ENCODE measurements around the gene COL28A1.
"Not testable (repeated sequence)": the region's sequence is repeated elsewhere in the genome, so short reads cannot be mapped to it uniquely, and the experiment has no call there.

Gene COL28A1

DNA sequence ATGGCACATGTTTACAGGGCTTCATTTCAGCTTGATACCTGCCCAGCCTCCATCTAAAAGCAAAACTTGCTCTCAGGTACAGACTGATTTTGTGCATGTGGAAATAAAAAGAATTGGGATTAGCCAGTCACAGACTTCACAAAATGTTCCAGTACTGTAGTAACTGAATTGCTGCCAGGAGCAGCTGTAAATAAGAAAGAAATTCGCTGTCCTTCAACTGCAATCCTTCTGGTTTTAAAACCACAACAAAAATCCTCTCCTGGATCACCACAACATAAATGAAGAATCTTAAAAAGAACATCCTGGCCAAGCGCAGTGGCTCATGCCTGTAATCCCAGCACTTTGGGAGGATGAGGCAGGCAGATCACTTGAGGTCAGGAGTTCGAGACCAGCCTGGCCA, 27.1 kb upstream of the COL28A1 start:
- DNase-seq (ENCODE audit: low read depth, low spot score) = no peak

DNA sequence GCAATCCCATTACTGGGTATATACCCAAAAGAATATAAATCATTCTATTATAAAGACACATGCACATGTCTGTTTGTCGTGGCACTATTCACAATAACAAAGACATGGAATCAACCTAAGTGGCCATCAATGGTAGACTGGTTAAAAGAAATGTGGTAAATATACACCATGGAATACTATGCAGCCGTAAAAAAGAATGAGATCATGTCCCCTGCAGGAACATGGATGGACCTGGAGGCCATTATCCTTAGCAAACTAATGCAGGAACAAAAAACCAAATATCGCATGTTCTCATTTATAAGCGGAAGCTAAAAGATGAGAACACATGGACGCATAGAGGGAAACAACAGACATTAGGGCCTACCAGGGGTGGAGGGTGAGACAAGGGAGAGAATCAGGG, 25.9 kb upstream of the COL28A1 start:
- DNase-seq (ENCODE audit: low read depth, low spot score) = not testable (repeated sequence)

DNA sequence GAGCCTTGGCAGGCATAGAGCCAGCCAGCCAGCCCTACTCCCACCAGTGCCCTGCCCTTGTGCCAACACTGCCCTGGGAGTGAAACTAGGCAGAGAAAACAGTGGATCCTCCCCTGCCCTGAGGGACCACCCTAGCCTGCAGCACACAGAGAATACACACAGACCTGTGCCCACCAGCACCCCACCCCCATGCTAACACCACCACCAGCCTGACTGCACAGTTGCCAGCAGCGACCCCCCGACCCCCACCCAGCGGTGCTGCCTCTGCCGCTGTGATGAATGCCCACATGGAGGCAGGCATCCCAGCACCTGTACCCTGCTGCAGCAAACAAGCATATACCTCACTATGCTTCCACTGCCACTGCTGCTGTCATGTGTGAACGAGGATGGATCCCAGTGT, 21.6 kb upstream of the COL28A1 start:
- no peak for DNase-seq (ENCODE audit: low read depth, low spot score)

DNA sequence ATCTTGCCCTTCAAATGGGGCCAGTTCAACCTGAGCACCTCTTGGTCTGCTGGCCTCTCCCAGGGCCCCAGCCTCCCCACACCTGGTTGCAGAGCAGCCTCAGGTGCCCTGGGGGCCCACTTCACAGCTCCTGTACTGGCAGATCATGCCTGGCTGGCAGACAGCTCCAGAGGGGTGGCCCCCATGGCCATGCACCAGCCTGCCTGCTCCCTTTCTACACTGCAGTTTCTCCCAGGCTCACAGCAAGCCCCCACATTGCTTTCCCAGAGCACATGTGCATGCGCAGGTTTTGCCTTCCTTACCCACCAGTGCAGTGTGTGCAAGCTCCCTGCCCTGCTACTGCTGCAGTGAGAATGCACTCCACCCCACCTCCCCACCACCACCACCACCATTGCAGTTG, 21.2 kb upstream of the COL28A1 start:
- no peak for DNase-seq (ENCODE audit: low read depth, low spot score)

DNA sequence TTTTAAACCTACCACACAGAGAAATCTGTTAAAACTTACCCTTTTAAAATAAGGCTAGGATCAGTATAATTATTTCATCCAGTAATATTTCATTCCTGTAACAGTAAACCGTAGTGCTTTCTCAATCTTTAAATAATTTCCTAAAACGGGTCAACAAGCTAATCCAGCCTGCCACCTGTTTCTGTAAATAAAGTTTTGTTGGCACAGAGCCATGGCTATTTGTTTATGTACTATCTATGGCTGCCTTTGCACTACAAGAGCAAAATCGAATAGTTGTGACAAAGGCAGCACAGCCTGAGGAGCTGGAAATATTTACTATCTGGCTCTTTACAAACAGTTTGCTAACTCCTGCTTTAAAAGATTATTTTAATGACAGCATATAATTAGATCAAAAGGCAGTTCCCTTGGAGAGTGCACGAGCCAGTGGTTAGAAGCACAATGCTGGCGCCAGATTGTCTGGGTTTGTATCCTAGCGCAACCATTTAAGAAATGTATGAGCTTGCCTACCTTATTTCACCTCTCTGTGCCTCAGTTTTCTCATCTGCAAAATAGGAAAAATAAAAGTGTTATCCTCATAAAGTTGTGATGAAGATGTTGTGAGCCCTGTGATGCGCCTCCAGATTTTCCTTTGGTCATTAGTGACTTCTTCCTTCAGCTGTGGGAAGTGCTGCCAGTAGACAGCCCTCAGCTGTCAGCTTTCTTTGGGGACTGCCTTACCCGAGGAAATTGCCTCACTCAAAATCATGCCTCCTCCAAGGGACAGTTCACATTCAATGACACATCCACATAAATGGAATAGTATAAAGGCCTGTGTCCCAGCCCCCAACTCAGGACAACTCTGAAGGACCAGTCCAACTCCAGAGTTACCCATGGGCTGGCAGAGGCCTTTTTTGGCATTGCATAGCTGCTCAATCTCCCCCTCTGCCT, 19.2 kb upstream of the COL28A1 start:
- DNase-seq (ENCODE audit: low read depth, low spot score) = no peak

DNA sequence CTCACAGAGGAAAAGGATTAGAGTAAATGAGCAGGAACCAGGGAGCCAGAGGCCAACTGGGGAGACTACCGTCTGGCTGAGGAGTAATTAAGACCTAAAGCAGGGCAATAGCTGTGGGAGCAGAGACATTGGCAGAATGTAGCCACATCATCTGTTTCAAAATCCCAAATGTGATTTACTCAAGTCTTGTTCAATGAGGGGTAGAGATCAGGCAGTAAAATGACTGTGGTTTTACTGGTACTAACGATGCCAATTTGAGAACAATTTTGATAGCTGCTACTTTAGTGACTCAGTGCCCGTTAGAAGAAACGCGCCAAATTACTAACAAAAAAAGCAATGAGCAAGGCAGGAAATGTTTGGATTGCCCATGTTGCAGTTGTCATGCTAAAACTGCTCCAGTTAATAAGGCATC, 18.4 kb upstream of the COL28A1 start:
- DNase-seq (ENCODE audit: low read depth, low spot score) = no peak

DNA sequence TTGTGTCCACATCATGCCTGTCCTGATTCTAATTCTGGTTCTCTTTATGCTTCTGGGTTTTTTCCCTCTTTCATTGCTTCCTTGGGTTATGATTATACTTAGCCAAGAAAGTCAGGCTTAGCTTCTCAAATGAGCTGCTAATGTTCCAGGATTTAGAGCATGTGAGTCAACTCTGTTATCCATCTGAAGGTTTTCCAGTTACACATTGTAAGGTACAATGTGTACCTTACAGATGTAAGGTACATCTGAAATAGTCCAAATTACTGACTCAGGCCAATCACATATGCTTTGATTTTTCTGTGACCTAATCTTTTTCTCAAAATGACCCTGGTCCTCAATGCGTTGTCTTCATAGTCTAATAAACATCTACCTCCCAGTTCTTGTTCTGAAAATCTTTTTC, 17.7 kb upstream of the COL28A1 start:
- DNase-seq (ENCODE audit: low read depth, low spot score) = no peak

DNA sequence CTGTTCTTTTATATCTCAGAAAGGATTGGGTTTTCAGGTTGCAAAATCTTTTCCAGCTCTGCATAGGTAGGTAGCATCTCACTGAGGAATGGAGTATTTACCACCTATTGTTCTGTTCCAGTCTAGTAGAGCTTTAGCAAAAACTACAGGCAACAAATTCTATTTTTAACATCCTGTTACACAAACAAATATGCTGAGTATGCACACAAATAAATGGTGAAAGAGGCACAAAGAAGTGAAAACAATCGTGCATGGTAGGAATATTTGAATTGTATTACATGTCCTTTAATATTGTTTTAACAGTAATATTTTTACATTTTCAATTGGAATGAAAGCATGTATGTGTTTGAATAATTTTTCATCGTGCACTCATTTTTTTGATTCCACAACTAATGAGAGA, 16.5 kb upstream of the COL28A1 start:
- DNase-seq (ENCODE audit: low read depth, low spot score) = no peak

DNA sequence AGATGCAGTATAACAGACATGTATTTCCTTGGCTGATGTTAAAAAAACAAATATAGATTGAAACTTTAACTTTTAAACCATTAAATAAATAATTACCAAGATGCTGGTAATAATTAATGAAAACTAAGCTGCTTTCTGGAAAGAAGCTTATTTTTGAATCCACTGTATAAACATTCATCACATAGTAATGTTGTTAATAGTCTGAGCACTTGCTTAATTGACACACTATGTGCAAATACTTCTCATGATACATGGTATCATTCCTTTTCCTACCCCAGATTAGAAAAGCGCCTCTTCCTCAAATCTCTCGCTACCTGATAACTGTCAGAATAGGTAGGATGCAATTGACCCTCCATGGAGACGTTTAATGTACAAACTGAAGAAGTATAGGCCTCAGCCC, 15.0 kb upstream of the COL28A1 start:
- no peak for DNase-seq (ENCODE audit: low read depth, low spot score)

DNA sequence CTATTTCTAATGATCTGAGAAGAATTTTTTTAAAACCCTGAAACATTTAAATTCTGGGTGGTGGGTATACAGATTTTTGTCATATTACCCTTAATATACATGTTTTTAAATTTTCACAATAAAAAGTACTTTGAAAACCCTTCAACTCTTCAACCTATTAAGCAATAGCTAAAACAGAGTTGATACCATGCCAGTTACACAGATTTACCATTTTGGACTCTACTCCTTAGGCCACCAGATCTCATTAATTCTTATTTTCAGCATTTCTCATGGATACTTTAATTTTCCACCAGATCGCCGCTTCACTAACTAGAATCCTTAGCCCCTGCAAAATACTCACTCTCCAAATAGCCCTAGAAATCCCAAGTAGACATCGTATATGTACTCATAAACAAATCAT, 12.7 kb upstream of the COL28A1 start:
- no peak for DNase-seq (ENCODE audit: low read depth, low spot score)

DNA sequence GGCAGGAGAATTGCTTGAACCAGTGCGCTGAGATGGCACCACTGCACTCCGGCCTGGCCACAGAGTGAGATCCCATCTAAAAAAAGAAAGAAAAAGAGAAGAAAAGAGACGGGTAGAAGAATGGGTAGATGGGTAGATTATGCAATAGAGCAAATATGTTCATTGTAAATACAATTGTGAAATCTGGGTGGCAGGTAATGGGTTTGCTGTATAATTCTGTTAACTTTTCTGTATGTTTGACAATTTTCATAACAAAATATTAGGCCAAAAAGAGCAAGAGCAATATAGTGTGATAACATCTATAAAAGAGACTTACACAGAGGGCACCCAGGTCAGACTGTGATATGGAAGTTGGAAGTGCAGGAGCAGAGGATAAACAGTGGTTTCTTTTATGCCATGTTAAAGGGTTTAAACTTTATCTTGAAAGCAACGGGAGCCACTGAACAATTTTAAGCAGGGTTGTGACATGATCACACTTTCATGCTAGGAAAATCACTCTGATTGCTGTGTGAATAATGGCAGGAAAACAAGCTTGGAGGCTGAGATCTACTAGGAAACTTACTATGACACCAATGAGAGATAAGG, 6.7 kb upstream of the COL28A1 start:
- DNase-seq (ENCODE audit: low read depth, low spot score) = no peak

DNA sequence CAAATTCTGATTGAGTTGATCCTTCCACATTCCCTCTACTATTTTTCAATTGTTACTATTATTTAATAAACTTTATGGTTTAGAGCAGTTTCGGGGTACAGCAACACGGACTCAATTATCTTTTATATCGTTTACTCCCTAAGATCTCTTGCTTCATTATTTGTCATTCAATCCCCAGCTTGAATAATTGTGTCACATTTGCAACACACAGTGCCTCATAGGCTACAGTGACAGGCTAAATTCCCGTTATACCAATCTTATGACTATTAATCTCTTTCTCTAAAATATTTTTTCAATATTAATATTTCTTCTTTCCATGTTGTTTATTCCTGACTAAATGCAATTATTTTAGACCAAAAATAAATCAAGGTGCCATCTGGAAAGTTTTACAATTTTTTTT, 4.0 kb upstream of the COL28A1 start:
- DNase-seq (ENCODE audit: low read depth, low spot score) = no peak

DNA sequence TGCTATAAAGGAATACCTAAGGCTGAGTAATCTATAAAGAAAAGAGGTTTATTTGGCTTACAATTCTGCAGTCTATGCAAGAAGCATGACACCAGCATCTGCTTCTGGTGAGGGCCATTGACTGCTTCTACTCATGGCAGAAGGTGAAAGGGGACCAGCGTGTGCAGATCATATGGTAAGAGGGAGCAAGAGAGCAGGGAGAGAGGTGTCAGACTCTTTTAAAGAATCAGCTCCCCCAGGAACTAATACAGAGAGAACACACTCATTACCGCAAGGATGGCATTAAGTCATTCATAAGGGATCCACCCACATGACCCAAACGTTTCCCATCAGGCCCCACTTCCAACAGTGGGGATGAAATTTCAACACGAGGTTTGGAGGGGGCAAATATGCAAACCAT, 3.5 kb upstream of the COL28A1 start:
- DNase-seq (ENCODE audit: low read depth, low spot score) = no peak

DNA sequence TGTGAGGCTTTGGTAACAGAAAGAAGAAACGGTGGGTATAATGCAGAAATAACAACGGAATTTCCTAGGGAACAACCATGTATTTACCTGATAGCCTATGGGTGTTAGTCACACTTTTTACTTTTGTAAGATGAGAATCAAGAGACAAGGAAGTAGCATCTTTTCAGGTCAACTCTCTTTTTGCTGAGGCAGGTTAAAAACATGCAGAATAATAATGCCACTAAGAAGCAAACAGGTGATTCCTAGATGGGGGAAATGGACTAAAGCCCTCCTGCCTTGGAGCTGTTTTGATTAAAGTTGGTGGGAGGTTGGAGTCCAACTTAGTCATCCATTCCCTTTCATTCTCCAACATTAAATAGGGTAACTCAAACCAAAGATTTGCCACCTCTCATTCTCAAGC, 2.0 kb upstream of the COL28A1 start:
- DNase-seq (ENCODE audit: low read depth, low spot score) = no peak

DNA sequence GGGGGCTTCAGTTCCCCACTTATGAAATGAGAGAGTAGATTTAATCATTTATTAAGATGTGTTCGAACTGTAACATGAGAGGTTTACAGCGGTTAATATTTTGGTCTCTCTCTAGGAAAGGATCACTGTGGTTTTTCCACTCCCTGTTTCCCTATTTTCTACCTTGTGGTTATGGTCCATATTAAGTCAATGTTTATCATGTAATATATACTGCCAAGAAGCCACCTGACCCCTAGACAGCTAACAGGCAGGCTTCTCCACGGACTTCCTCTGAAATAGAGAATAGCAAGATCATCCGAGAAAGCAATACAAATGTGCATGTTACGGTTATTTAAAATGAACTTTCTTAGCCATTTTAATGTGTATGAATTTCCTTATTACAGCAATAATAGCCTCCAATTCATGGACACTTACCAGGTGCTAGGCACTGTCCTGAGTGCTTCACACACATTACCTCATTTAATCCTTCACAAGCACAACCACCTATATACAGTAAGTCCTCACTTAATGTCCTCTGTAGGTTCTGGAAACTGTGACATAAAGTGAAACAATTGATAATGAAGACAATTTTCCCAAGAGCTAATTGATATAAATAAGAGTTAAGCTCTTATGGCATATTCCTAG, 835 bp upstream of the COL28A1 start:
- no peak for DNase-seq (ENCODE audit: low read depth, low spot score)

DNA sequence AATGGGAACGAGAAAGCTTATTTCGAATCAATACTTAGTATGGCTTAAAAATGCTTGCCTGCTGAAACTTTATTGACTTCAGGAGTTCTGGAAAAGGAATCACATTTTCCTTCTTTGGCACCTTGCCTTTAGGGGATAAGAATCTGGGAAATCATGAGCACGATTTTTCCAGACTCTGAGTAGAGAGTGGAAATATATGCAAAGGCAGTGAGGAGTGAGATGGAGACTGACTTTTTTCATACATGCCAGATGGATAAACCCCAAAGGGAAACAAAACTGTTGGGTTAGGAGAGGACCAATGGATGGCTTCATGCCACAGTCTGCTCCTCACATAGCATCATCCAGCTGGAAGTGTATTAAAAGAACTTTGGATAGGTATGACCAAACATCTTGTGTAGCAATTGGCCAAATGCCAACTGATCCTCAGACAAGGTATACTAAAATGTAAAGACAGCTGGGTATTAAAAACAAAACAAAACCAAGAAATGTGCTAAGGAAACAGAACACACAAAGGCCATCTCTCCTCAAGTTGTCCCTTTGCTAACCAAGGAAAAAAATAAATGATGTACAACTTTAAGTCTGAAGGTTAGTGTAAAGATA, 1.7 kb downstream of the COL28A1 start:
- DNase-seq (ENCODE audit: low read depth, low spot score) = no peak

DNA sequence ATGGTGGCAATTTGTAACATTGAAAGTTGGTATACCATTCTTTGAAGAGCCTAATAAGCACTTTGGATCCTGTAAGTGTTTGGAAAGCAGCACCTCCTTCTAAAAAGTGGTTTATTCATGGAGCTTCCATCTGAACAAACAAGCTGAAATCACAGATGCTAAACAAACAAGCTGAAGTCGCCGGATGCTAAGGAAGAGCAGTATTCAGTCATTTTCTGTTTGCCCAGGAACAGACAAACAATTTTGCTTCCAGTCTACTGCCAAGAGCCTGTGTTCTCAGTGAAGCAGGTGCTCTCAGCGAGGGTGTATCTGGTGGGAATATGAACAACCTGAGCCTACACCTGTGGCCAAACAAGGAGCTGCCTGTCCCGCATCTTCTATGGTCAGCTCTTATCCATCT, 6.3 kb downstream of the COL28A1 start:
- DNase-seq (ENCODE audit: low read depth, low spot score) = no peak

DNA sequence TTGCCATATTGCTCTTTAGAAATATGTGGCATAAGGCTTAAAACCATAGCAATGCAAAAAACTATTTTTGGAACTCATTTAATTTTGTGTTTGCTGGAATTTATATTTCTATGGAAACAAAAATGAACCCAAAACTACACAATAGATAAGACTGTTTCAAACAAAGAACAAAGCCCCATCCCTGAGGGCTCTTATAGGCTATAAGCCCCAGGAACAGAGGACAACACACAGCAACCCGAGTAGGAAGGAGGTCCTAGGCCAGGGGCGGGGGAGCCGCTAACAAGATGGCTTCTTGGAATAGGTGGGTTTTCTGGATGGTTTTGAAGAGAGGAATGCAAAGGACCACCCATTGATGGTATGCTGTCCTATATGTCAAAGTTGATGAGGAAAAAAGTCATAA, 8.6 kb downstream of the COL28A1 start:
- DNase-seq (ENCODE audit: low read depth, low spot score) = no peak

DNA sequence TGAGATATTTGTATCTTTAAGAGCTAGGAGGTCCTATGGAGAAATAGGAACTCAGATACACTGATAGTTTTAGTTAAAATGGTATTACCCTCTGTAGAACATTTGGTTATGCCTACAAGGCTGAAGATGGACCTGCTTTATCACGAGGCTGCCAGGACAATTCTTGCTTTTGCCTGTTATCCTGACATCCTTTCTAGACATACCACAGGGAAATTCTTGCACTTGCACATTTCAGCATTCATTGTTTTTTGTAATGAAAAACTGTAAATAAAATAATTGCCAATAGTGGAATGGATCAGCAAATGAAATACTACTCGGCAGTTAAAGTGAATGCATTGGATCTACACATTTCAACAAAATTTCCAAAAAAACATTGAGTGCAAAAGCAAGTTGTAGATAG, 9.7 kb downstream of the COL28A1 start:
- no peak for DNase-seq (ENCODE audit: low read depth, low spot score)

DNA sequence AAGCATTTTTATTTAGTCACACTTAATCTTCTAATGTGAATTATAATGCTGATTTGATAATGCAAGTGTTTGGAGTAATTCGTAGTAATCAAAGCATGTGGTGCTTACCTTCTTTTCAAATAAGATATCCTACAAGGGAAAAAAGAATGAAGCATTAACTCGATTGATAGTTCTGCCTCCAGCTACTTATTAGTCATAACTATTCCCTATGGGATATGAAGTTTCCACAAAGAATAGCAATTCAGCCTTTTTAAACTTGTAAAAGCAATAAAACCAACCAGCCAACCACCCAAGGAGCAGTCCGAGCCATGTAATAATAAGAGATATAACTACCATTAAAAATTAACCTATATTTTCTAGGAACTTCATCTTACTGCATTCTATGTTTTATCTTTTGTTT, 11.6 kb downstream of the COL28A1 start:
- no peak for DNase-seq (ENCODE audit: low read depth, low spot score)

DNA sequence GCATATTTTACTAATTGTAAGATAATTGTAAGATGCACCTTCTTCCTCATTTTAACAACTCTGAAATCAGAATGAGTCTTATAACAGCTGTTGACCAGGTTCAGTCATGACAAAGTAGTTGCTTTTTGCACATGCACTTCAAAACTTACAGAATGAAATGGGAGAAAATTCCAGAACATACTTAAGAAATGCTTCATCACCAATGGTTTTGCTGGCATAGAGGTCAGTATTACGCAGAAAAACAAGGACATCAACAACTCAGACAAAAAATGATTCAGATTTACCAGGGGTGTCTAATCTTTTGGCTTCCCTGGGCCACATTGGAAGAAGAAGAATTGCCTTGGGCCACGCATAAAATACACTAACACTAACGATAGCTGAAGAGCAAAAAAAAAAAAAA, 13.3 kb downstream of the COL28A1 start:
- DNase-seq (ENCODE audit: low read depth, low spot score) = no peak

DNA sequence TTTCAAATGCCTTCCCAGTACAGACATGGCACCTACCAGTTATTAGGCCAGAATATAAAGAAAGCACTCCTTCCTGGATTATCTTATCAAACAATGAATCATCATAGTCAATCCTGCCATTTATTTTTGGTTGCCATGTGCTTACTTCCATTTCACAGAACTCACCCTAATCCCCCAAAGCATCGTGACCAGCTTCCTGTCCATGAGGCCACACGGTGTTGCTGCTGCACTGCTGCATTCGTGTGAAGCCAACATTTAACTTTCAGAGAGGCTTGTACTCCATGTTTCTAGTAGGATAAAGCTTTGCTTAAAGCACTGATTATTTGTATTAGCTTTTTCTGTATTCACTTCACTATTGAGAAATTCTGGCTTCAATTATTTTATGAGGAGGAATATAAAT, 14.4 kb downstream of the COL28A1 start:
- no peak for DNase-seq (ENCODE audit: low read depth, low spot score)

DNA sequence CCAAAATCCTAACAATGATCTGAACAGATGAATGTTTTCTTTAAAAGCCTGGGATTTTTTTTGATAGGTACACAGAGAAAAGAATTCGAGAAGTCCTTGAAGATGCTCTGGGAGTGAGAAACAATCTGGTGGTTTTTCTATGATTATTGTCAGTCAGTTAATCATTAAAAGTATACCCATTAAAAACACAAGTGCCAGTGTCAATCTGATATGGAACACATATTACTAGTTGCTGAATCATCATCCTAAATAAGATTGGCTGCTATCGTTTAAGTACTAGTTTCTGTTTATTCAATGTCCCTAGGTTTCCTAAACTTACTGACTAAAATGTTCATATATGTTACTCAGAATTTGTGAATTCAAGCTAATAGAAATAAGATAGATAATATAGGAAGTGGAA, 16.1 kb downstream of the COL28A1 start:
- DNase-seq (ENCODE audit: low read depth, low spot score) = no peak

Data from smooth muscle cell of the brain vasculature (primary cell).